Measurements from ENCODE around the gene TNFRSF12A. TPM values are rescaled to one million over a fixed set of nuclear protein-coding genes. Genes with fewer than 3 reads are reported as not detected.

The TNFRSF12A gene
- total and polyA plus RNA-seq, 10 of the 15 experiments (the other 5 are each of a cell fraction or from before 2014, with no cell fraction given) = 0.35 to 1.7 (median 1.2) TPM; not detected in 2

DNA sequence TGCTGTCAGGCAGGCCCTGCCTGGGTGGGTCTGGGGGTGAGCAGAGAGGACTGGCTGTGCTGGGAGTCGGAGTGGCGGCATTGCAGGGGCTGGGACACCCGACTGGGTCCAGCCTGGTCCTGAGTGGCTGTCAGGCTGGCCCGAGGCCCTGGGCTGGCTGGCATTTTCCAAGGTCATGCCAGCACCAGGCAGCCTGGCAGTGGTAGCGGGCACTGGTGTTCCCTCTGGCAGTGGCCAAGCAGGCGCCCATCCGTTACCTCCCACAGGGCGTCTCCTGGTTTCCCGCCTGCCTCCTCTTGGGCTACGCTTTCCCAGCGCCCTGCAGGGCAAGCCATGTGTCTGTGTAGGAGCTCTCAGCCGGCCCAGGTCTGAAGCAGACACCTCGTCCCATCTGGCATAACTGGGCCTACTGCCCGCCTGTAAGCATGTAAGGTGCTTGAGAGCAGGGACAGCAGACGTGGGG is 34.2 kb upstream of the TNFRSF12A start (continued):
- TF ChIP-seq, protein P1, sequence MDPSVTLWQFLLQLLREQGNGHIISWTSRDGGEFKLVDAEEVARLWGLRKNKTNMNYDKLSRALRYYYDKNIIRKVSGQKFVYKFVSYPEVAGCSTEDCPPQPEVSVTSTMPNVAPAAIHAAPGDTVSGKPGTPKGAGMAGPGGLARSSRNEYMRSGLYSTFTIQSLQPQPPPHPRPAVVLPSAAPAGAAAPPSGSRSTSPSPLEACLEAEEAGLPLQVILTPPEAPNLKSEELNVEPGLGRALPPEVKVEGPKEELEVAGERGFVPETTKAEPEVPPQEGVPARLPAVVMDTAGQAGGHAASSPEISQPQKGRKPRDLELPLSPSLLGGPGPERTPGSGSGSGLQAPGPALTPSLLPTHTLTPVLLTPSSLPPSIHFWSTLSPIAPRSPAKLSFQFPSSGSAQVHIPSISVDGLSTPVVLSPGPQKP (IDR thresholded peaks at IDR 0.05; ENCODE audit: low read depth, low read length) = no peak
- no peak for TF ChIP-seq IKZF2 (IDR thresholded peaks at IDR 0.05)

DNA sequence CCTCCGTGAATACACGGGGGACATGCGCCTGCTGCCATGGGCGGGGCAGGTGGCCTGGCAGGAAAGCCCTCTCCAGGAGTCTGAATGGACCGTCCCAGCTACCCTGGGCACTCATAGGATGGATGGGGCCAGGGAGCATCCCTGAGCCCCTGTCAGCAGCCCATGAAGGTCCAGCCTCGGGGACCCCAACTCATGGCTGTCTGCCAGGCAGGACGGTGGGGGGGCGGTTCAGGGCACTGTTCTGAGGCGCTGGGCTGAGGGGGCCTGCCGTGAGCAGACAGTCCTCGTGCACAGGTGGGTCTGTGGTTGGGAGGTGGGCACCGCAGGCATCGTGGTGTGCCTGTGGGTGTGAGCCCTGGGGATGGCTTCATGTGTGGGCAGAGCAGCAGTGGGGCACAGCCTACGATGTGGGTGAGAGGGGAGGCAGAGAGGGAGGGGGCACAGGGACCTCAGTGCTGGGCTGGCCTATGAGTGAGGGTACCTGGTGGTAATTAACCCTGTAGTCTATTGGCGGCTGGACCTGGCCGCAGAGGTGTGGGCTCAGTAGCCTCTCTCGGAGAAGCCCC is 33.5 kb upstream of the TNFRSF12A start:
- SMC1A ChIA-PET (ENCODE audit: uncharacterized antibody, unreplicated experiment) = no interaction called here
- Histone ChIP-seq H3K36me3 (ENCODE audit: control insufficient read depth in 2 of 2, insufficient read depth in 2 of 2, low read length in 1 of 2) (no peaks in the 10 kb centered on the region), H3K27ac (ENCODE audit: control insufficient read depth, insufficient read depth) (no peak overlapping the region), H2AFZ (ENCODE audit: control insufficient read depth, low read depth, low read length) (no peak overlapping the region), H3K4me3 (no peak overlapping the region), H3K9me3 (replicated peaks; ENCODE audit: control insufficient read depth, insufficient read depth, low read length) (no peaks in the 10 kb centered on the region), H3K4me1 (ENCODE audit: control insufficient read depth, insufficient read depth, low read length) (no peaks in the 10 kb centered on the region), H3K9ac (ENCODE audit: control insufficient read depth, insufficient read depth, low read length) (no peak overlapping the region), H3K79me2 (ENCODE audit: control insufficient read depth, insufficient read depth, low read length) (no peaks in the 10 kb centered on the region), H3K4me2 (ENCODE audit: control insufficient read depth, insufficient read depth) (no peak overlapping the region), H4K20me1 (ENCODE audit: control insufficient read depth, insufficient read depth) (no peaks in the 10 kb centered on the region), H3K27me3 (replicated peaks in 1 of 2; ENCODE audit: control insufficient read depth in 2 of 2, insufficient read depth in 2 of 2, low read length in 1 of 2) (peaks cover 2 to 4% of the 10 kb centered on the region in 2 experiments; a peak in 1 of 4 replicates)
- RAD21 ChIA-PET (ENCODE audit: unreplicated experiment) = no interaction called here
- DNase-seq (ENCODE audit: low read depth, low spot score) (no peak), ATAC-seq (no peak), FAIRE-seq (no peak)
- intact Hi-C loops (cut with micrococcal nuclease; ENCODE audit: unreplicated experiment) (no loop called here), in situ Hi-C loops (cut with MboI) (no loop called here)
- WGBS (ENCODE audit: insufficient coverage, insufficient replicate concordance, low lambda C conversion rate, missing lambda C conversion rate) = 29% methylated on average over 17 of the region's 17 CpGs
- POLR2A ChIA-PET = no interaction called here
- TF ChIP-seq SMAD5 (IDR thresholded peaks at IDR 0.05; ENCODE audit: low read depth) (no peak), ZNF622 (IDR thresholded peaks at IDR 0.05) (no peak), YY1 (IDR thresholded peaks at IDR 0.05; ENCODE audit: low read depth, low read length) (no peak)
- TF ChIP-seq, protein P2, sequence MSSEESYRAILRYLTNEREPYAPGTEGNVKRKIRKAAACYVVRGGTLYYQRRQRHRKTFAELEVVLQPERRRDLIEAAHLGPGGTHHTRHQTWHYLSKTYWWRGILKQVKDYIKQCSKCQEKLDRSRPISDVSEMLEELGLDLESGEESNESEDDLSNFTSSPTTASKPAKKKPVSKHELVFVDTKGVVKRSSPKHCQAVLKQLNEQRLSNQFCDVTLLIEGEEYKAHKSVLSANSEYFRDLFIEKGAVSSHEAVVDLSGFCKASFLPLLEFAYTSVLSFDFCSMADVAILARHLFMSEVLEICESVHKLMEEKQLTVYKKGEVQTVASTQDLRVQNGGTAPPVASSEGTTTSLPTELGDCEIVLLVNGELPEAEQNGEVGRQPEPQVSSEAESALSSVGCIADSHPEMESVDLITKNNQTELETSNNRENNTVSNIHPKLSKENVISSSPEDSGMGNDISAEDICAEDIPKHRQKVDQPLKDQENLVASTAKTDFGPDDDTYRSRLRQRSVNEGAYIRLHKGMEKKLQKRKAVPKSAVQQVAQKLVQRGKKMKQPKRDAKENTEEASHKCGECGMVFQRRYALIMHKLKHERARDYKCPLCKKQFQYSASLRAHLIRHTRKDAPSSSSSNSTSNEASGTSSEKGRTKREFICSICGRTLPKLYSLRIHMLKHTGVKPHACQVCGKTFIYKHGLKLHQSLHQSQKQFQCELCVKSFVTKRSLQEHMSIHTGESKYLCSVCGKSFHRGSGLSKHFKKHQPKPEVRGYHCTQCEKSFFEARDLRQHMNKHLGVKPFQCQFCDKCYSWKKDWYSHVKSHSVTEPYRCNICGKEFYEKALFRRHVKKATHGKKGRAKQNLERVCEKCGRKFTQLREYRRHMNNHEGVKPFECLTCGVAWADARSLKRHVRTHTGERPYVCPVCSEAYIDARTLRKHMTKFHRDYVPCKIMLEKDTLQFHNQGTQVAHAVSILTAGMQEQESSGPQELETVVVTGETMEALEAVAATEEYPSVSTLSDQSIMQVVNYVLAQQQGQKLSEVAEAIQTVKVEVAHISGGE (CRISPR knock-in tag; IDR thresholded peaks at IDR 0.05) = no peak
- TF ChIP-seq, protein P3, sequence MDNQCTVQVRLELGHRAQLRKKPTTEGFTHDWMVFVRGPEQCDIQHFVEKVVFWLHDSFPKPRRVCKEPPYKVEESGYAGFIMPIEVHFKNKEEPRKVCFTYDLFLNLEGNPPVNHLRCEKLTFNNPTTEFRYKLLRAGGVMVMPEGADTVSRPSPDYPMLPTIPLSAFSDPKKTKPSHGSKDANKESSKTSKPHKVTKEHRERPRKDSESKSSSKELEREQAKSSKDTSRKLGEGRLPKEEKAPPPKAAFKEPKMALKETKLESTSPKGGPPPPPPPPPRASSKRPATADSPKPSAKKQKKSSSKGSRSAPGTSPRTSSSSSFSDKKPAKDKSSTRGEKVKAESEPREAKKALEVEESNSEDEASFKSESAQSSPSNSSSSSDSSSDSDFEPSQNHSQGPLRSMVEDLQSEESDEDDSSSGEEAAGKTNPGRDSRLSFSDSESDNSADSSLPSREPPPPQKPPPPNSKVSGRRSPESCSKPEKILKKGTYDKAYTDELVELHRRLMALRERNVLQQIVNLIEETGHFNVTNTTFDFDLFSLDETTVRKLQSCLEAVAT (IDR thresholded peaks at IDR 0.05) = no peak
- CTCF ChIA-PET = interaction anchor here (1.0 kb wide), 1 partner anchor 60 kb away, joined by 3 read pairs; no protein-coding TSS in a partner anchor
- no TSS peak for BruUV-seq (replicated peaks)
